Left hindlimb (tissue), 1 donor: ENCODE data around the gene DPYD.

Experiments used
- DNase-seq: peaks from one replicate; pipeline ENCODE4 v3.0.0-alpha.2; 2018

The DPYD gene

DNA sequence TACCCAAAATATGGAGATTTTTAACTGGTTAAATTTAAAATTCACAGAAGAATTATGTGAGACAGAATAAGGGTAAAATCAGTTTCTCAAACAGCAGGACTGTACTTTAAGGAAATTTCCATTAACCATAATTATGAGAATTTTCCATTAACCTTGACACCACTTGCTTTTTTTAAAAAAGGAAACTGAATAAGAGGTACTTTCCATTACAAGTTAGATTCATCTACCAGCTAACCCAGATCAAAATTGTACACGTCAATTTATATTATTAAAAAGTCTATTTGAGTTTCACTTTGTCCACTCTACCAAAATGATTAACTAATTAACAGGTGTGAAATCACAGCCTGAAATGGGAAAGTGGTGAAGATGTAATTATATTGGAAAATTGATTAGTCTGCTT is 414.5 kb downstream of the DPYD start:
- DNase-seq = no peak

DNA sequence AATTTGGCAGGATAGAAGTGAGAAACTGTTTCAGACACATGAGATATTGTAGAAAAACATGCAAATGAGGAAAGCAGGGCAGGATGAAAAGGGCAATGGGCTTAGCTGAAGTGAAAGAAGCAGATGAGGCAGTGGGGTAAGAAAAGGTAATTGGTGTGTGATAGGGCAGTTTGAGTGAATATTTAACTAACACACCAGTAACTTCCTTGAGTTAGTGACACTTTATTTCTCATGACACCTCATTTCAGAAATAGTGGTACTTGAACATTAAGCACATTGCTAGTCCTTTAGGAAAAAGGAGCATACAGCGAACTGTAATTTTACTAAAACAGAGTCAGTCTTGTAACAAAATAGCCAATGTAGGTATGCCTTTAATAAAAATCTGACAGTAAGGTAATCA is 415.0 kb downstream of the DPYD start:
- DNase-seq = no peak

- DNase-seq = no peak
Measured at GRCh38 chr1:97505289-97505688, 415.5 kb downstream of the DPYD start.

DNA sequence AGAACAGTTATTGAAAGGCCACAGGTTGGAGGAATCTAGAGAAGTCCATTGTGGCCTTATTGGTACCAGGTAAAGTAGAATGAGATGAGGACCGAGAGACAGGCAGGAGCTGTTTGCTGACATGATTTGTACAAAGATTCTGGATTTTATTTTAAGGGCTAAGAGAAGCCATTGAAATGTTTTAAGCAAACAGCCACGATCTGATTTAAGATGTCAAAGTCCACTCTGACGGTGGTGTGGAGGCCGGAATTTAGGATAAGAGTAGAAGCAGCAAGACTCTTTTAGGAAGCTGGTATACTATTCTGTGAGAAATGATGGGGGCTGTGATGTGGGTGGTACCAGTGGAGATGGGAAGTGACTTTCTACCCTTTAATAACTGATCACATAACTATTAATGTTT is 418.5 kb downstream of the DPYD start:
- DNase-seq = no peak

GRCh38 chr1:97501628-97502027 is 419.2 kb downstream of the DPYD start:
- no peak for DNase-seq

DNA sequence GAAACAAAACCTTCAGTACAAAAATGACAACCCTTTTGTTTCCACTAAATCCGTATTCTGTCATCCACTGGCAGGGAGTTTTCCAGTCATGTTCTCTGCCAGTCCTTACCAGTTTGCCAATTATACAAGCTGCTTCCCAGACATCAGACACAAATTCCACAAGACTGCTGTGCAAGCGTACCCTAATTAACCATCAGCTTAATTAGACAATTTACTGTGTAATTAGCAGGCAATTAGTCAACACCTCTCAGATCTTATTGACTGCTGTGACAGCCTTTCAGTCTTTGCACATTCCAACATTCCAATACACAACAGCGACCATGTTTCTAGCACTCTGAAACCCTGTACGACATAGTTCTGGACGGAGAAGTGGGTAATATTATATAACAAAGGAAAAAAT is 420.1 kb downstream of the DPYD start:
- no peak for DNase-seq

- DNase-seq = no peak
Measured at GRCh38 chr1:97499667-97500066, 421.2 kb downstream of the DPYD start.

DNA sequence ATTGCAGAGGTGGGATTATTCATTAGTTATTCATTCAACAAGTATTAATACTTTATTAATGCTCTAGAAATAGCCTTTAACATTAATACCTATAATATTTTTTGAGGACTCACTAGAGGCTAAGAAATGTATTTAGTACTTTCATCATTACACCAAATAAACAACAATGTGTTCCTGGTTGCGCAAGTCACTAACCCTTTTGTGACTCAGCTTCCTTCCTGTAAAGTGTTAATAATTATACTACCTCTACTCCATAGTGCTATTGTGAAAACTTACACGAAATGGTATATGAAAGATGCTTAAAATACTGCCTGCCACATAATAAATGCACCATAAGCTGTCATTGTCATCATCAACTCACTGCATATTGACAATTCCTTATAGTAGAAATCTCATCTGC is 431.0 kb downstream of the DPYD start:
- no peak for DNase-seq

GRCh38 chr1:97488530-97488929 is 432.3 kb downstream of the DPYD start:
- no peak for DNase-seq

DNA sequence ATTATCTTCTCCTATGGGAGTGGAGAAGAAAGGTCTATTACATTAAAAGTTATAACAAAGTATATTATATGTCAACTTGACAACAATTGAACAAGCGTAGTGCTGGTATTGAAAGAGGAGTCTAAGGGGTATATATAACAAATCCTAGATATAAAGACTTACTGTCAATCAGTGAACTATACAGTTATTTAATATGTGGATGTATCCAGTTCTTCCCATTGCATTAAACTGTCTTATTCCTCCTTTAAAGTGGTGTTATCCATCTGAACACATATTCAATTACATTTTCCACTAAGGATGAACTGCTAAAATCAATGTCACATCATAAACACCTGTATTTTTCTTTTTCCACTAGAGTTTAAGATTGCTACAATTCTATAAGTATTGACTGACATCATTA is 438.8 kb downstream of the DPYD start:
- no peak for DNase-seq

DNA sequence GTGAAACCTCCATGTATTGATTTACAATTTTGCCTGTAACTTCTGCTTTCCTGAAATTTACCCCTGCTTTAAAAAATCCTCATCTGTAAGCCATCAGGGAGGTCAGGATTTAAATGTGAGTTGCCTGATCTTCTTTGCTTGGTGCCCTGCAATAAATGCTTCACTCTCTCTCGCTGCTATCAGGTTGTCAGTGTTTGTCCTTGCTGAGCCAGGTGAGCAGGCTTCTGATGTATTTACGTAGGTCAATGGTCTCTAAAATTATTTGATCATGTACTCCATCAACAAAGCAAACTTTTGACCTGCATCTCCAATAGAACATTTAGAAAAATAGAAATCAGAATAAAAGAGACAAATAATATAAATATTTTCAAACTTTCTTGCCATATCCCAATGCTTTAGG is 453.4 kb downstream of the DPYD start:
- DNase-seq = no peak

DNA sequence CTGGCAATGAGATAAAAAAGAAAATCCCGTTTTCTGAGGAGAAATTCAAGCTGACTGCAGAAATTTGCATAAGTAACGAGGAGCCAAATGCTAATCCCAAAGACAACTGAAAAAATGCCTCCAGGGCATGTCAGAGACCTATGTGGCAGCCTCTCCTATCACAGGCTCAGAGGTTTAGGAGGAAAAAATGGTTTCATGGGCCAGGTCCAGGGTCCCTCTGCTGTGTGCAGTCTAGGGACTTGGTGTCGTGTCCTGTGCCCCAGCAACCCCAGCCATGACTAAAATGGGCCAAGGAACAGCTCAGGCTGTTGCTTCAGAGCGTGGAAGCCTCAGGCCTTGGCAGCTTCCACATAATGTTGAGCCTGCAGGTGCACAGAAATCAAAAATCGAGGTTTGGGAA is 456.5 kb downstream of the DPYD start:
- DNase-seq = no peak

DNA sequence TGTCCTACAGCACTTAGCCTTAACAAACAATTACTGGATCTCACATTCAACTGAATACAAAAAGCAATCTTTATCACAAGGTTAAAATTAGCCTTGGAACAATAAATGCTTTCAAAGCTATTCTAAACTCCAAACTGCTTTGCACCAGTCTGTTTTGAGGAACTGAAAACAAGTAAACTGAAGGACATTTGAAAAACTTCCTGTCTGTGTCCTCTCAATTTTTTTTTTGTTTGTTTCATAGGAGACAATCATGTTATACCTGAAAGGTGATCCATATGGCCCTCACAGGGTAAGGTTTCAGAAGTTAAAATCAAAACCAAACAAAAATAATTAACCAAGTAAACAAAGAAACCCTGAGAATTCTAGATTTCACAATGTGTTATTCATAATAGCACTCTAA is 459.1 kb downstream of the DPYD start:
- DNase-seq = no peak

DNA sequence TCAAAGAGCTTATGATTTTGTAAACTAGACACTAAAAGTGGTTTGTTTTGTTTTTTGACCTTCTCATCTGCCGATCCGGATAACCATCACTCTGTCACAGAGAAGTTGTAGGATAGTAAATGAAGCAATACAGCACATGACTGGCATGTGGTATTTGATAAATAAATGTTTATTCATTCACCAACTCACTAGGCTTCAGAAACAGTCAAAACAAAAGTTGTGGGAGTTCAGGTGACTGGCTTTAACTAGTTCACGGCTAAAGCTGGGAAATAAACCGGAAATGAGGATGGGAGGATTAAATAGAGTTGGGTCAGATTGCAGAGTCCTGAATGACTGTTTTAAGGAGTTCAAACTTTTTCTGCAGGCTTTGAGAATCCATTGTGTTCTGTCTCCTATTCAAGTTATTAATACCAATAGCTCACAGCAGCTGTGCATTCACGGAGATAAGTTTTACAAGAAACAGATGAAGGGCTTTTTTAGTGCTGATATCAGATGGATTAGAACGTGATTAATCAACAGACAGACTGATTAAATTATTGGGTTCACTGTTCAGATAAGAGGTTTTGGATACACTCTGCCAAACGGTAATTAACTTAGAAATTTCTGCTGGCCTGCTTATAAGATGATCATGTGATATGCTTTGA is 463.3 kb downstream of the DPYD start:
- no peak for DNase-seq

- DNase-seq = no peak
Measured at GRCh38 chr1:97451944-97452343, 468.9 kb downstream of the DPYD start.

GRCh38 chr1:97451046-97451826 is 469.6 kb downstream of the DPYD start:
- no peak for DNase-seq

GRCh38 chr1:97441966-97442365 is 478.9 kb downstream of the DPYD start:
- DNase-seq = no peak

GRCh38 chr1:97433824-97434177 is 487.0 kb downstream of the DPYD start:
- no peak for DNase-seq

GRCh38 chr1:97433094-97433823 is 487.6 kb downstream of the DPYD start:
- DNase-seq = no peak

- no peak for DNase-seq
Measured at GRCh38 chr1:97427371-97427770, 493.5 kb downstream of the DPYD start.

- no peak for DNase-seq
Measured at GRCh38 chr1:97424209-97424608, 496.6 kb downstream of the DPYD start.

DNA sequence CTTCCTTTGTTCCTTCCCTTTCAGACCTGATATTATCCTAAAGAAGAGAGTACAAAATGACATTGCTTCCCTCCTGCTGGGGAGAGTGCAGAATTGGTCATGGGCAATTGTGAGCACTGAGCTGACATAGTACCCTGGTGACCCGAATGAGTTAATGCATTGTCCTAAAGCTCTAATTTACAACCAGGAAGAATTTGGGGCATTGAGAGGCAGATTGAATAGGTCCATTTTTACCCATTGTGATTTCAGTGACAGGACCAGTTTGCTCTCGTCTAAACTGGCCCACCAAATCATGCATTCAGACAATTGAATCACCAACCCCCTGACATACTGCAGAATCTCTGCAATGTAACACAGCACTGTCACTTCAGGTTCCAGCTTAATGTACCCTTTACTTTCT is 497.4 kb downstream of the DPYD start:
- DNase-seq = no peak

GRCh38 chr1:97417661-97418060 is 503.2 kb downstream of the DPYD start:
- DNase-seq = no peak

DNA sequence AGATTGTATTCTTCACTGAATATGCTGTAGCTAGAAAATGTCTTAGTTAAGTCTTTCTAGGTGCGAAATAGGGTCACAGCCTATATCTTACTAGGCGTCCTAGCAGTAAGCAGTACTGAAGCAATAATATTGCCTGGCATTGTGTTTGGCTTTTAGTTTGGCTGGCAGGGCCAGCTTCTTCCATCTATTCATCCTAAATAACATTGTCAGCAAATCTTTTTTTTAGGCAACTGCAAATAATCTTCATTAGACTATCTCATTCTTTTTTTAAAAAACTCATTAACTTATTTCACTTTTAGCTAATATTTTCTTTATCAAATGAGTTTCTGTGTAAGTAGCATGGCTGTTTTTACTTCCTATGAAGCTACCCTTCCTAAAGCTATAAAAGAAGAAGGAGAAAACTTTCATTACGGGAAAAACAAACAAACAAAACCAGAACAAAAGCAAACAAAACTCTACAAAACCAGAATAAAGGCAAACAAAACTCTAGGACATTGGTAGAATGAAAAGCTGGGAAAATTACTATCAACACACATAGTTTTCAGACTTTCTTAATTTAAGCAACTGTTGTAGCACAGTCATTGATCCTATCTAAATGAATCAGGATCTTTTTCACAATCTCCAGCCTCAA is 506.0 kb downstream of the DPYD start:
- no peak for DNase-seq
